Measurements from ENCODE around the gene GRM1. TPM values are rescaled to one million over a fixed set of nuclear protein-coding genes. Genes with fewer than 3 reads are reported as not detected.

Gene GRM1
- total and polyA plus RNA-seq, 2 donors (not counting 3 experiments of a cell fraction or from before 2014, with no cell fraction given) = 0.07 TPM; not detected in 1

DNA sequence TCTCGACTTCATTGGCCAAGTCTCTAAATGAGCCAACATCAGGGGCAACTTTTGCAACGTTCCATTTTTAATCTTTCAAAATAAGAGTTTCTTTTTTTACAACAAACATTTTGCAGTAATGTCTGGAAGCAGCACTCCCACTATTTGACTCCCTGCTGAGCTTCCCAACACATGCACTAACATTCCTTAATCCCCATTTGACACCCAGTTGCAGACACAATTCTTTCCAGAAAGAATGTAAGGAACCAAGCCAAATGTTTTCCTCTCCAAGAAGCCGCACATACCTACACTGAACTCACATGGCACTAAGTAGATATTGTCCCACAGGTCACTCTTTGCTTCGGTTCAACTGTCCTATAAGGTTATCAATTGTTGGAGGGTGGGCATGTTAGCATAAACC, 165.6 kb downstream of the GRM1 start:
- no peaks in the 10 kb centered on the region for H3K9me3 ChIP-seq (replicated peaks; ENCODE audit: control insufficient read depth, insufficient read depth, low read length)
- FAIRE-seq (no peak), DNase-seq (ENCODE audit: low read depth, low spot score) (no peak)
- H3K9ac ChIP-seq (replicated peaks; ENCODE audit: extremely low read depth, insufficient read depth, low read length) = no peak overlapping the region
- H3K4me3 ChIP-seq (replicated peaks in 1 of 3; ENCODE audit: insufficient read depth in 1 of 3, low read depth in 1 of 3, low read length in 3 of 3) = no peak overlapping the region
- CTCF ChIA-PET = no interaction called here
- H3K79me2 ChIP-seq (ENCODE audit: control insufficient read depth, insufficient read depth, low read length) = no peaks in the 10 kb centered on the region
- no peak overlapping the region for H3K4me2 ChIP-seq (ENCODE audit: insufficient read depth, low read length)
- no peak overlapping the region for H3K27ac ChIP-seq (ENCODE audit: insufficient read depth, low read depth, low read length)
- POLR2A ChIA-PET = no interaction called here
- no peak overlapping the region for H2AFZ ChIP-seq (ENCODE audit: low read depth, low read length)
- no peaks in the 10 kb centered on the region for H4K20me1 ChIP-seq (replicated peaks; ENCODE audit: control insufficient read depth, extremely low read depth, insufficient read depth, low read length)
- H3K9me1 ChIP-seq (replicated peaks; ENCODE audit: control insufficient read depth, extremely low read depth, insufficient read depth, low read length) = no peaks in the 10 kb centered on the region
- no peaks in the 10 kb centered on the region for H3K4me1 ChIP-seq (ENCODE audit: control insufficient read depth, extremely low read depth, insufficient read depth, low read length)
- TF ChIP-seq FOS (IDR thresholded peaks at IDR 0.05; ENCODE audit: borderline replicate concordance, insufficient read depth, low read length) (no peak), MYC (IDR thresholded peaks at IDR 0.05; ENCODE audit: low read depth, low read length) (no peak), CTCF (IDR thresholded peaks at IDR 0.05; ENCODE audit: extremely low read depth in 1 of 2, insufficient read depth in 1 of 2, low read depth in 1 of 2, low read length in 2 of 2) (no peak), GATA2 (IDR thresholded peaks at IDR 0.05; ENCODE audit: insufficient read depth, insufficient read length, low read depth, low read length) (no peak), POLR2A (IDR thresholded peaks at IDR 0.05; ENCODE audit: low read depth, low read length) (no peak), POLR2AphosphoS5 (IDR thresholded peaks at IDR 0.05; ENCODE audit: insufficient read depth, low read depth, low read length) (no peak), EZH2 (IDR thresholded peaks at IDR 0.05; ENCODE audit: borderline replicate concordance, low read depth, low read length, severe bottlenecking) (no peak), JUN (IDR thresholded peaks at IDR 0.05; ENCODE audit: borderline replicate concordance, insufficient read depth, insufficient read length, low read depth) (no peak)
- TF ChIP-seq, protein P1, sequence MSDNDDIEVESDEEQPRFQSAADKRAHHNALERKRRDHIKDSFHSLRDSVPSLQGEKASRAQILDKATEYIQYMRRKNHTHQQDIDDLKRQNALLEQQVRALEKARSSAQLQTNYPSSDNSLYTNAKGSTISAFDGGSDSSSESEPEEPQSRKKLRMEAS (IDR thresholded peaks at IDR 0.05; ENCODE audit: insufficient read depth, insufficient read length) = no peak
- dilution Hi-C loops (cut with MboI; ENCODE audit: extremely low pct_ligation_motif_present, low sequenced_read_pairs) = no loop called here
- intact Hi-C loops (cut with micrococcal nuclease) = no loop called here
- H3K36me3 ChIP-seq (ENCODE audit: control insufficient read depth in 2 of 2, extremely low read depth in 1 of 2, insufficient read depth in 2 of 2, low read length in 2 of 2) = no peaks in the 10 kb centered on the region
- H3K27me3 ChIP-seq (ENCODE audit: control insufficient read depth in 2 of 2, insufficient read depth in 2 of 2, low read length in 2 of 2) = no peaks in the 10 kb centered on the region
- BruUV-seq (replicated peaks) = no TSS peak

Data from endothelial cell of umbilical vein (primary cell).